ENCODE results near the gene ARHGAP44.

DNA sequence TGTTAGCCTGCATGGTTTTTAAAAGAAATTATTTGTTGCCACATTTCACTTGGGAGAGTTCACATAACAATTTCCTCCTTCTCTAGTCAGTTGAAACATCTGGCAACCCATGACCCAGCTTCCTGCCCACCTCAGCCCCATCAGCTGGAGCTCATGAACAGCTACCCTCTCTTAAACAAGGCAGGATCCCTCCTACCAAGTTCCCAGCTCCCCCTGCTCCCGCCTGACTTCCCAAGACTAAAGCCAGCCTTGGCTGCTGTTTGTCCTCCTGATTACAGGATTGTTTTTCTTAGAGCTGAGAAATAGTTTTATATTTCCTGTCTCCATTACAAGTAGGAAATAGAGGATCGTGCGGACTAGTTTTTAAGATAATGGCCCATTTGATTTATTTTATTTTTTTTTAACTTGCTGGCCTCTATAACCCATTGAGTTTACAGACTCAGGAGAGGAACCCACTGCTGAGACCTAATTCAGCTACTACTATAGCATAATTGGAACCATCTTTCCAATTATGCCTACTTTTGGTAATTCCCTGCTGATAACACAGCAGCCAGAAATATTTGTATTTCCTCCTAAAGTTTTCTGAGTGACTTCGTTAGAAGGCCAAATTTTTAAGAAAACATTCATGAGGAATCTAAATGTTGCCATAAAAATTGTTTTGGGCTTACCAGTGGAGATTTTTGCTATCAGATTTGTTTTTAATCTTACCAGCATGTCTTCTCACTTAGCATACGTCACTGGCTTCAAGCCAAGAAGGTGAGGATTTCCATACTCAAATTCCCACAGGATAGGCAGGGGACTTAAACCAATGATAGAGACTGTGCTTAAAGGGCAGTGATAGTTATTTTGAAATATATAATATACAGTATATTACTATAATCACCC, 138.5 kb downstream of the ARHGAP44 start:
- TF ChIP-seq, protein P1, sequence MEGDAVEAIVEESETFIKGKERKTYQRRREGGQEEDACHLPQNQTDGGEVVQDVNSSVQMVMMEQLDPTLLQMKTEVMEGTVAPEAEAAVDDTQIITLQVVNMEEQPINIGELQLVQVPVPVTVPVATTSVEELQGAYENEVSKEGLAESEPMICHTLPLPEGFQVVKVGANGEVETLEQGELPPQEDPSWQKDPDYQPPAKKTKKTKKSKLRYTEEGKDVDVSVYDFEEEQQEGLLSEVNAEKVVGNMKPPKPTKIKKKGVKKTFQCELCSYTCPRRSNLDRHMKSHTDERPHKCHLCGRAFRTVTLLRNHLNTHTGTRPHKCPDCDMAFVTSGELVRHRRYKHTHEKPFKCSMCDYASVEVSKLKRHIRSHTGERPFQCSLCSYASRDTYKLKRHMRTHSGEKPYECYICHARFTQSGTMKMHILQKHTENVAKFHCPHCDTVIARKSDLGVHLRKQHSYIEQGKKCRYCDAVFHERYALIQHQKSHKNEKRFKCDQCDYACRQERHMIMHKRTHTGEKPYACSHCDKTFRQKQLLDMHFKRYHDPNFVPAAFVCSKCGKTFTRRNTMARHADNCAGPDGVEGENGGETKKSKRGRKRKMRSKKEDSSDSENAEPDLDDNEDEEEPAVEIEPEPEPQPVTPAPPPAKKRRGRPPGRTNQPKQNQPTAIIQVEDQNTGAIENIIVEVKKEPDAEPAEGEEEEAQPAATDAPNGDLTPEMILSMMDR (IDR thresholded peaks at IDR 0.05; ENCODE audit: control extremely low read depth in 1 of 3, insufficient read depth in 1 of 3, low read depth in 1 of 3, low read length in 3 of 3): no peak
- TF ChIP-seq SAP30 (IDR thresholded peaks at IDR 0.05; ENCODE audit: insufficient read depth, insufficient replicate concordance, low read length): no peak
- no peak for TF ChIP-seq POLR2A (IDR thresholded peaks at IDR 0.05; ENCODE audit: control extremely low read depth in 1 of 2, low read depth in 2 of 2, low read length in 2 of 2)
- TF ChIP-seq KDM4A (IDR thresholded peaks at IDR 0.05; ENCODE audit: low read depth, low read length, severe bottlenecking): no peak
- no peak for TF ChIP-seq FOSL1 (IDR thresholded peaks at IDR 0.05; ENCODE audit: insufficient read depth, low read depth, low read length)
- no peak for TF ChIP-seq EZH2 (IDR thresholded peaks at IDR 0.05; ENCODE audit: low read depth, low read length, severe bottlenecking)
- no peak for TF ChIP-seq CEBPB (IDR thresholded peaks at IDR 0.05; ENCODE audit: low read depth, low read length)
- TF ChIP-seq, protein P2, sequence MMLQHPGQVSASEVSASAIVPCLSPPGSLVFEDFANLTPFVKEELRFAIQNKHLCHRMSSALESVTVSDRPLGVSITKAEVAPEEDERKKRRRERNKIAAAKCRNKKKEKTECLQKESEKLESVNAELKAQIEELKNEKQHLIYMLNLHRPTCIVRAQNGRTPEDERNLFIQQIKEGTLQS (IDR thresholded peaks at IDR 0.05; ENCODE audit: insufficient read depth, low read depth, low read length): no peak
- no peak for TF ChIP-seq BRCA1 (IDR thresholded peaks at IDR 0.05; ENCODE audit: low read depth, low read length)
- TF ChIP-seq JUND (IDR thresholded peaks at IDR 0.05; ENCODE audit: low read length): no peak
- TF ChIP-seq SP2 (IDR thresholded peaks at IDR 0.05; ENCODE audit: low read length): no peak
- TF ChIP-seq EGR1 (IDR thresholded peaks at IDR 0.05; ENCODE audit: borderline replicate concordance, low read depth, low read length): no peak

All from H1 (cell line).